Testis (tissue), 5 donors: ENCODE measurements around the gene TTLL10. TPM values are rescaled to one million over a fixed set of nuclear protein-coding genes. Genes with fewer than 3 reads are reported as not detected.

Experiments used
- DNase-seq: peaks from one replicate; pipeline ENCODE4 v3.0.0-alpha.2; 2019
- H3K27ac ChIP-seq, 2 donors: fragments of 200-600 bp; sonication (generic); one replicate each; pipeline ENCODE4 v1.5.1; 2019
- H3K27me3 ChIP-seq: fragments of 200-600 bp; sonication (generic); one replicate; pipeline ENCODE4 v1.5.1; 2019
- H3K36me3 ChIP-seq: fragments of 200-600 bp; sonication (generic); one replicate; pipeline ENCODE4 v1.5.1; 2017; ENCODE audit warnings: low read depth; ENCODE audit errors: missing control alignments
- H3K4me1 ChIP-seq: fragments of 200-600 bp; sonication (generic); one replicate; pipeline ENCODE4 v1.5.1; 2019
- H3K4me3 ChIP-seq, 2 donors: fragments of 200-600 bp; sonication (generic); one replicate each; pipeline ENCODE4 v1.5.1; 2017 to 2019
- H3K9me3 ChIP-seq: fragments of 200-600 bp; sonication (generic); one replicate; pipeline ENCODE4 v1.5.1; 2017
- POLR2A ChIP-seq: fragments of 450-650 bp; IDR thresholded peaks from one replicate; pipeline ENCODE4 v1.6.1; 2017; ENCODE audit warnings: antibody characterized with exemption, mild to moderate bottlenecking, moderate library complexity
- WGBS, 2 donors: methylation state at CpG; one replicate each; pipeline ENCODE4 v1.1.5; 2018; 5-methylcytosine and 5-hydroxymethylcytosine counted together
- intact Hi-C: fragments of 100-400 bp; cut with DNase I; formaldehyde crosslinking; loops from one replicate; pipeline ENCODE4 v1.15.1; 2023; ENCODE audit warnings: low total_unique reads
- long read RNA-seq, 2 donors: transcript quantifications; one replicate each; lab custom pipeline, GENCODE V29; 2026
- polyA plus RNA-seq: library from polyadenylated mRNA; stranded (reverse); fragments of 350-450 nt; fragmentation: Illumina TruSeq; extraction: RNeasy Lipid Tissue Mini Kit (QIAGEN cat#74804); gene quantifications from one replicate; pipeline ENCODE4 v1.2.3, GENCODE V29; 2014; ENCODE audit warnings: low read depth, low replicate concordance; ENCODE audit not compliant: insufficient read depth
- total RNA-seq, 2 donors: library from RNA; depleted of rRNA; stranded (reverse); fragments of >200 nt; gene quantifications; one replicate each; pipeline ENCODE4 v1.2.3, GENCODE V29; 2016
- TF ChIP-seq, protein P1 (sequence below), 3 experiments: fragments of 450-650 bp in 2 of 3; fragments of 200-600 bp in 1 of 3; sonication (generic) in 1 of 3; IDR thresholded peaks; one replicate each; pipeline ENCODE4 v1.5.1; 2016 to 2019; ENCODE audit warnings: antibody characterized with exemption in 3 of 3, mild to moderate bottlenecking in 2 of 3, moderate library complexity in 1 of 3

TTLL10 gene, protein sequence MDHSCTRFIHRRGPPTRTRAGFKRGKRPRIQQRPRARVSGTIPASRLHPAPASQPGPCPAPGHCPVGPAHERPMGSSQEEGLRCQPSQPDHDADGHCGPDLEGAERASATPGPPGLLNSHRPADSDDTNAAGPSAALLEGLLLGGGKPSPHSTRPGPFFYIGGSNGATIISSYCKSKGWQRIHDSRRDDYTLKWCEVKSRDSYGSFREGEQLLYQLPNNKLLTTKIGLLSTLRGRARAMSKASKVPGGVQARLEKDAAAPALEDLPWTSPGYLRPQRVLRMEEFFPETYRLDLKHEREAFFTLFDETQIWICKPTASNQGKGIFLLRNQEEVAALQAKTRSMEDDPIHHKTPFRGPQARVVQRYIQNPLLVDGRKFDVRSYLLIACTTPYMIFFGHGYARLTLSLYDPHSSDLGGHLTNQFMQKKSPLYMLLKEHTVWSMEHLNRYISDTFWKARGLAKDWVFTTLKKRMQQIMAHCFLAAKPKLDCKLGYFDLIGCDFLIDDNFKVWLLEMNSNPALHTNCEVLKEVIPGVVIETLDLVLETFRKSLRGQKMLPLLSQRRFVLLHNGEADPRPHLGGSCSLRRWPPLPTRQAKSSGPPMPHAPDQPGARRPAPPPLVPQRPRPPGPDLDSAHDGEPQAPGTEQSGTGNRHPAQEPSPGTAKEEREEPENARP
- total RNA-seq (10 to 100 TPM; 20.4 to 58.0 TPM), polyA plus RNA-seq (44.9 TPM)
- long read RNA-seq, donor 1 = 0 reads
- long read RNA-seq, donor 2 = 0 reads

DNA sequence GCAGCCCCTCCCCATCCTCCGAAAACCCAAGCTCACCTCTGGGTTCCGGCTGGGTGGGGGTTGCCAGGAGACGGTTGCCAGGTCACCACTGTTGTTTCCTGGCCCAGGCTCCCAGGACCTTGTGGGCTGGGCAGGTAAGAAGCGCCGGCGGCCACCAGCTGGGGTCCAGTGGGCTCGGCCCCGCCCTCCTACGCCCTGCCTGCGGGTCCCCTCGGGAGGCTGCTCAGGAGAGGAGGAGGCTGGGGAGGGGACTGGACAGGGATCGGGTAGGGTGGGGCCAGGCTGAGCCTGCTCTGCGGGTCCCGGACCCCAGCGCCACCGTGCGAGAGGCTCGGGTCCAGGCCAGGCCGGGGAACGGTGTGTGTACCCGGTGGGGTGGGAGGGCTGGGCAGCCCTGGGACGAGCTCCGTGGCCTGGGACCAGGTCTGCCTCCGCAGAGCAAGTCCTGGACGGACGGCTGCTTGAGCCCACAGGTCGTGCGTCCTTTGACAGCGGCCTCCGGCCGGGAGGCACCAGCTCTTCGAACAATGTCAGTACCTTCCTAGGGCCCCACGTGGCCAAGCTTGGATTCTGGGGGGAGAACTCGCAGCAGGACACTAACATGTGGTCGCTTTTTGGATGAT lies at the start of gene TTLL10:
TTLL10 (plus strand) TSS at position 88 of the 623 bp plus-strand sequence. CDS start 5,336 bp downstream, outside the sequence.
- Histone ChIP-seq H3K4me1 (no peaks in the 10 kb centered on the region), H3K36me3 (no peaks in the 10 kb centered on the region), H3K9me3 (no peaks in the 10 kb centered on the region), H3K27me3 (no peaks in the 10 kb centered on the region), H3K4me3 (no peak within 1 kb of the TSS), H3K27ac (no peak within 1 kb of the TSS)
- TF ChIP-seq, protein P1, sequence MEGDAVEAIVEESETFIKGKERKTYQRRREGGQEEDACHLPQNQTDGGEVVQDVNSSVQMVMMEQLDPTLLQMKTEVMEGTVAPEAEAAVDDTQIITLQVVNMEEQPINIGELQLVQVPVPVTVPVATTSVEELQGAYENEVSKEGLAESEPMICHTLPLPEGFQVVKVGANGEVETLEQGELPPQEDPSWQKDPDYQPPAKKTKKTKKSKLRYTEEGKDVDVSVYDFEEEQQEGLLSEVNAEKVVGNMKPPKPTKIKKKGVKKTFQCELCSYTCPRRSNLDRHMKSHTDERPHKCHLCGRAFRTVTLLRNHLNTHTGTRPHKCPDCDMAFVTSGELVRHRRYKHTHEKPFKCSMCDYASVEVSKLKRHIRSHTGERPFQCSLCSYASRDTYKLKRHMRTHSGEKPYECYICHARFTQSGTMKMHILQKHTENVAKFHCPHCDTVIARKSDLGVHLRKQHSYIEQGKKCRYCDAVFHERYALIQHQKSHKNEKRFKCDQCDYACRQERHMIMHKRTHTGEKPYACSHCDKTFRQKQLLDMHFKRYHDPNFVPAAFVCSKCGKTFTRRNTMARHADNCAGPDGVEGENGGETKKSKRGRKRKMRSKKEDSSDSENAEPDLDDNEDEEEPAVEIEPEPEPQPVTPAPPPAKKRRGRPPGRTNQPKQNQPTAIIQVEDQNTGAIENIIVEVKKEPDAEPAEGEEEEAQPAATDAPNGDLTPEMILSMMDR (IDR thresholded peaks at IDR 0.05) = no peak
- no peak for TF ChIP-seq POLR2A
- intact Hi-C loops = no loop called here
- no peak for DNase-seq
- WGBS, 2 donors = 44 to 50% methylated on average over 1 to 34 of the region's 35 CpGs

DNA sequence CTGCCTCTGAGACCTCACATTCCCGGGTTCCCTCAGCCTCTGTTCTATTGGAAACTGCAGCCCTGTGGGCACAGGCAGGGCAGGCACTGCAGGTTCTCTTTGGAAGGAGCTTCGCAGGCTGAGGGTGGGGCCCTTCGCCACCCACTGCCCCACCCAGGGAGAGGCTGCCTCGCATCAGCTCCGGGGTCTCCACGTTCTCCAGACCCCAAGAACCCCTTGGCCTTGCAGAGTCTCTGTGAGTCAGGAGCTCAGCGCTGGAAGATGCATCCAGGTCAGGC lies 49.2 kb upstream of the TTLL10 start:
- intact Hi-C loops = loop anchor here (10.0 kb wide), 1 partner anchor 120 kb away; the partner anchor contains the start of gene C1QTNF12
- no peaks in the 10 kb centered on the region for H3K9me3 ChIP-seq
- no peak for DNase-seq
- H3K27ac ChIP-seq = no peak overlapping the region
- no peaks in the 10 kb centered on the region for H3K27me3 ChIP-seq
- TF ChIP-seq, protein P1 (IDR thresholded peaks at IDR 0.05) = no peak
- WGBS, 2 donors = 86 to 90% methylated on average over 4 to 7 of the region's 7 CpGs
- H3K4me3 ChIP-seq = no peak overlapping the region
- H3K36me3 ChIP-seq = no peaks in the 10 kb centered on the region
- H3K4me1 ChIP-seq = peaks cover 10% of the 10 kb centered on the region

DNA sequence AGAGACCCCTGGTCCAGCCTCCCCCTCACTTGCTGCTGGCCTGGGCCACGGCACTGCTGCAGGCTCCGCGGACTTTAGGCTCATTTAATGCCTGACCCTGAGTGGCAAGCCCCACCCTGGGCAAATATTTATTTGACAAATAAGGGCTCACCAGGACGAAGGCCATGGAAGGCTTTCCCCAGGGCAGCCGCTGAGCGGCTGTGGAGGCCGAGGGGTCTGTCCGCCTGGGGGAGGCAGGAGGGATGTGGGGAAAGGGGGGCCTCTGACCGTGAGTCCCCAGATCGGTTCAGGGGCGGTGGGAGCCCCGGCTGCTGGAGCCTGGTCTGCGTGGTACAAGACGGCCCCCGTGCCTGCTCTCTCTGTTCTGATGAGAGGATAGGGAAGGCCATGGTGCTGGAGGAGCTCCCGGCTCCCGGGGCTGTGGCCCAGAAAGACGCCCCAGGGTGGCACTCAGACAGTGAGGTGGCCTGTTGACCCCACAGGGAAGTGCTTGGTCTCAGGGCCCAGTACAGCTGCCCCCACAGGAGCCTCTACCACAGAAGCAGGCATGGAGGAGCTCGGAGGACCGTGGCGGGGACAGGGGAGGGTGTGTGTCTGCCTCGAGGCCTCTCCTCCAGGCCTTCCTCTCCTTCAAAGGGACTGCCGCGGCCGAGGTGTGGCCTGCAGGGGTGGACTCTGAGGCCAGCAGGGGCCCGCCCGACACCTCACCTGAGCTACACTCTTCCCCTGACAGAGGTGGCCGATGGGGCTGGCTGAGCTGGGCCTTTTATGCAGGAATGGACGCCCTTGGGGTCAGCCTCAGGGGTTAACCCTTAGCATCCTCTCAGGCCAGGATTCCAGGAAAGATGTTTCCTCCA lies 48.7 kb upstream of the TTLL10 start:
- Histone ChIP-seq H3K27me3 (no peaks in the 10 kb centered on the region), H3K36me3 (no peaks in the 10 kb centered on the region), H3K4me3 (no peak overlapping the region), H3K27ac (no peak overlapping the region), H3K9me3 (no peaks in the 10 kb centered on the region), H3K4me1 (peaks cover 10% of the 10 kb centered on the region)
- TF ChIP-seq POLR2A = no peak
- DNase-seq = no peak
- 81 to 92% methylated on average over 16 to 29 of the region's 29 CpGs for WGBS, 2 donors
- intact Hi-C loops = loop anchor here (10.0 kb wide), 1 partner anchor 120 kb away; the partner anchor contains the start of gene C1QTNF12

DNA sequence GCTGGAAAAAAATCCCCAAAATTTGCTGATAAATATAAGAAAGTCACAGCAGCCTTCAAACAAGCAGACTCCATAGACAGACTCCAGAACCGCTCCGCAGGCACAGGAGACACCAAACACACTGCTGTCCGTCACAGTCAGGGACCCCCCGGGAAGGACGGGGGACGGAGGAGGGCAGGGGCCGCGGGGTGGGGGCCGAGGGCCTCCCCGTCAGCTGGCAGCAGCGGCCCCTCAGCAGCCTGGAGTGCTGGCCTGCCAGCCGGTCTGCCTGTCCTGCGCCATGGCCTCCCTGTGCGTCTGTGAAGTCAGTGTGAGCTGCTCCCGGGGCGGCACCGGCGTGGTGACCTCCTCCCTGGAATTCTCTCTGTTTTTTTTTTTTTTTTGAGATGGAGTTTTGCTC lies 47.7 kb upstream of the TTLL10 start:
- Histone ChIP-seq H3K27me3 (no peaks in the 10 kb centered on the region), H3K9me3 (no peaks in the 10 kb centered on the region), H3K36me3 (no peaks in the 10 kb centered on the region), H3K4me1 (peaks cover 10% of the 10 kb centered on the region), H3K27ac (no peak overlapping the region), H3K4me3 (no peak overlapping the region)
- DNase-seq = no peak
- 86% methylated on average over 18 of the region's 18 CpGs for WGBS, 2 donors
- intact Hi-C loops = loop anchor here (10.0 kb wide), 1 partner anchor 119 kb away; the partner anchor contains the start of gene C1QTNF12
- TF ChIP-seq, protein P1 (IDR thresholded peaks at IDR 0.05) = no peak
- no peak for TF ChIP-seq POLR2A
